ENCODE results near the gene PCK2. TPM values are rescaled to one million over a fixed set of nuclear protein-coding genes. Genes with fewer than 3 reads are reported as not detected.

The PCK2 gene
- total and polyA plus RNA-seq, 2 of the 13 experiments (the other 11 are each of a cell fraction or from before 2014, with no cell fraction given), result 129 to 272 TPM

DNA sequence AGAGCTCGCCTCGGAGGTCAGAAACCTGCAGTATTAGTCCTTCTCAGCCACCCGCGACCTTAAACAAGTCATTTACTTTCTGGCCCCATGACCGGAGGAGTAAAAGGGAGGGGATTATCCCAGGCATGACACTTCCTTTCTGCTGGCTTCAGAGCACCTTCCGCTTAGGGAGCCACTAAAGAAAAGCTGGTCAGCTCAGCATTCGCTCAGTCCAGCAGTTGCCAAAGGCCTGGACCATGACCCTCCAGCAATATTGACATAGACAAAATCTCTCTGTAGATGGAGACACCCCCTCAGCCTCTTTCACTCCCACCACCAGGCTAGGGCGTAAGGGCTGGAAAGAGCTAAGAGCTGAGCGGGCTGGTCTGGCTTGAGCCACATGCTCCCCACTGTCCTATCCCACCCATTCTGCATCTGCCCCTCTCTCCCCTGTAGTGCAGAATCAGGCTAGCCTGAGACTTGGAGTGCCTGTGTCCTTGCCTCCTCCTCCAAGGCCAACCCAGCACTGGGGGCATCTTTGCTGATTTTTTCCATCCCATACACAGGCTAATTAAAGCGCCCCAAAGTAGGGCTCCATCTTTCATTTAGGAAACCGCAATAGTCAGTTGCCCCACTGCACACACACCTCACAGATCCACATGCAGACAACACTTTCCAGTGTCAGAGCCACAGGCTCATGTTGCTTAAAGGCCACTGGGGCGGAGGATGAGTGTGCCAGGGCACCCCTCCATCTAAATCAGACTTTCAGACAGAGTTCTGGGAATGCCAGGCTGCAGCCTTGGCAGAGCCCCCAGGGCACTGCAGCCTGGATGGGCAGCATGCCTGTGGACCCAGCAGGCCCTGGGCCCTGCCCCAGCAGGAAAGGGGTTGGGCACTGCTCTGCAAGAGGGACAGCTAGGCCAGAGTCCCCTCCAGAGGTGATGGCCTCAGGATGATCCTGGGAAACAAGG, 26.7 kb upstream of the PCK2 start (continued):
- TF ChIP-seq, protein P1, sequence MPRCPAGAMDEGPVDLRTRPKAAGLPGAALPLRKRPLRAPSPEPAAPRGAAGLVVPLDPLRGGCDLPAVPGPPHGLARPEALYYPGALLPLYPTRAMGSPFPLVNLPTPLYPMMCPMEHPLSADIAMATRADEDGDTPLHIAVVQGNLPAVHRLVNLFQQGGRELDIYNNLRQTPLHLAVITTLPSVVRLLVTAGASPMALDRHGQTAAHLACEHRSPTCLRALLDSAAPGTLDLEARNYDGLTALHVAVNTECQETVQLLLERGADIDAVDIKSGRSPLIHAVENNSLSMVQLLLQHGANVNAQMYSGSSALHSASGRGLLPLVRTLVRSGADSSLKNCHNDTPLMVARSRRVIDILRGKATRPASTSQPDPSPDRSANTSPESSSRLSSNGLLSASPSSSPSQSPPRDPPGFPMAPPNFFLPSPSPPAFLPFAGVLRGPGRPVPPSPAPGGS (CRISPR knock-in tag; IDR thresholded peaks at IDR 0.05), result peak; percentile 53; the same call in 1 of the 2 replicates
- TF ChIP-seq ZNF557 (CRISPR knock-in tag; IDR thresholded peaks at IDR 0.05) (no peak), SMAD3 (CRISPR knock-in tag; IDR thresholded peaks at IDR 0.05) (no peak), IRF2 (CRISPR knock-in tag; IDR thresholded peaks at IDR 0.05) (peak; percentile 50; the same call in 1 of the 2 replicates), HOXD1 (CRISPR knock-in tag; IDR thresholded peaks at IDR 0.05) (no peak), ZNF543 (CRISPR knock-in tag; IDR thresholded peaks at IDR 0.05) (peak; percentile 25; the same call in 1 of the 2 replicates), ELF3 (CRISPR knock-in tag; IDR thresholded peaks at IDR 0.05) (0 out of 2 replicates have a peak, but pooled peaks have one; percentile 53), HES4 (CRISPR knock-in tag; IDR thresholded peaks at IDR 0.05; ENCODE audit: borderline replicate concordance) (no peak), ZNF501 (CRISPR knock-in tag; IDR thresholded peaks at IDR 0.05) (peak; percentile 23; the same call in 1 of the 2 replicates), AHR (CRISPR knock-in tag; IDR thresholded peaks at IDR 0.05) (no peak), KDM6A (CRISPR knock-in tag; IDR thresholded peaks at IDR 0.05; ENCODE audit: low read depth) (0 out of 2 replicates have a peak, but pooled peaks have one; percentile 11), SP2 (CRISPR knock-in tag; IDR thresholded peaks at IDR 0.05) (no peak), TOPORS (CRISPR knock-in tag; IDR thresholded peaks at IDR 0.05) (no peak), ZNF382 (CRISPR knock-in tag; IDR thresholded peaks at IDR 0.05; ENCODE audit: borderline replicate concordance) (no peak), FOSL1 (CRISPR knock-in tag; IDR thresholded peaks at IDR 0.05; ENCODE audit: borderline replicate concordance) (no peak)
- TF ChIP-seq, protein P2, sequence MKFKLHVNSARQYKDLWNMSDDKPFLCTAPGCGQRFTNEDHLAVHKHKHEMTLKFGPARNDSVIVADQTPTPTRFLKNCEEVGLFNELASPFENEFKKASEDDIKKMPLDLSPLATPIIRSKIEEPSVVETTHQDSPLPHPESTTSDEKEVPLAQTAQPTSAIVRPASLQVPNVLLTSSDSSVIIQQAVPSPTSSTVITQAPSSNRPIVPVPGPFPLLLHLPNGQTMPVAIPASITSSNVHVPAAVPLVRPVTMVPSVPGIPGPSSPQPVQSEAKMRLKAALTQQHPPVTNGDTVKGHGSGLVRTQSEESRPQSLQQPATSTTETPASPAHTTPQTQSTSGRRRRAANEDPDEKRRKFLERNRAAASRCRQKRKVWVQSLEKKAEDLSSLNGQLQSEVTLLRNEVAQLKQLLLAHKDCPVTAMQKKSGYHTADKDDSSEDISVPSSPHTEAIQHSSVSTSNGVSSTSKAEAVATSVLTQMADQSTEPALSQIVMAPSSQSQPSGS (CRISPR knock-in tag; IDR thresholded peaks at IDR 0.05), result no peak
- TF ChIP-seq, protein P3, sequence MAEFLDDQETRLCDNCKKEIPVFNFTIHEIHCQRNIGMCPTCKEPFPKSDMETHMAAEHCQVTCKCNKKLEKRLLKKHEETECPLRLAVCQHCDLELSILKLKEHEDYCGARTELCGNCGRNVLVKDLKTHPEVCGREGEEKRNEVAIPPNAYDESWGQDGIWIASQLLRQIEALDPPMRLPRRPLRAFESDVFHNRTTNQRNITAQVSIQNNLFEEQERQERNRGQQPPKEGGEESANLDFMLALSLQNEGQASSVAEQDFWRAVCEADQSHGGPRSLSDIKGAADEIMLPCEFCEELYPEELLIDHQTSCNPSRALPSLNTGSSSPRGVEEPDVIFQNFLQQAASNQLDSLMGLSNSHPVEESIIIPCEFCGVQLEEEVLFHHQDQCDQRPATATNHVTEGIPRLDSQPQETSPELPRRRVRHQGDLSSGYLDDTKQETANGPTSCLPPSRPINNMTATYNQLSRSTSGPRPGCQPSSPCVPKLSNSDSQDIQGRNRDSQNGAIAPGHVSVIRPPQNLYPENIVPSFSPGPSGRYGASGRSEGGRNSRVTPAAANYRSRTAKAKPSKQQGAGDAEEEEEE (CRISPR knock-in tag; IDR thresholded peaks at IDR 0.05; ENCODE audit: borderline replicate concordance), result peak; percentile 83
- TF ChIP-seq, protein P4, sequence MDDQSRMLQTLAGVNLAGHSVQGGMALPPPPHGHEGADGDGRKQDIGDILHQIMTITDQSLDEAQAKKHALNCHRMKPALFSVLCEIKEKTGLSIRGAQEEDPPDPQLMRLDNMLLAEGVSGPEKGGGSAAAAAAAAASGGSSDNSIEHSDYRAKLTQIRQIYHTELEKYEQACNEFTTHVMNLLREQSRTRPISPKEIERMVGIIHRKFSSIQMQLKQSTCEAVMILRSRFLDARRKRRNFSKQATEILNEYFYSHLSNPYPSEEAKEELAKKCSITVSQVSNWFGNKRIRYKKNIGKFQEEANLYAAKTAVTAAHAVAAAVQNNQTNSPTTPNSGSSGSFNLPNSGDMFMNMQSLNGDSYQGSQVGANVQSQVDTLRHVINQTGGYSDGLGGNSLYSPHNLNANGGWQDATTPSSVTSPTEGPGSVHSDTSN (CRISPR knock-in tag; IDR thresholded peaks at IDR 0.05; ENCODE audit: borderline replicate concordance), result no peak
- TF ChIP-seq, protein P5, sequence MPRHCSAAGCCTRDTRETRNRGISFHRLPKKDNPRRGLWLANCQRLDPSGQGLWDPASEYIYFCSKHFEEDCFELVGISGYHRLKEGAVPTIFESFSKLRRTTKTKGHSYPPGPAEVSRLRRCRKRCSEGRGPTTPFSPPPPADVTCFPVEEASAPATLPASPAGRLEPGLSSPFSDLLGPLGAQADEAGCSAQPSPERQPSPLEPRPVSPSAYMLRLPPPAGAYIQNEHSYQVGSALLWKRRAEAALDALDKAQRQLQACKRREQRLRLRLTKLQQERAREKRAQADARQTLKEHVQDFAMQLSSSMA (CRISPR knock-in tag; IDR thresholded peaks at IDR 0.05), result no peak
- TF ChIP-seq, protein P6, sequence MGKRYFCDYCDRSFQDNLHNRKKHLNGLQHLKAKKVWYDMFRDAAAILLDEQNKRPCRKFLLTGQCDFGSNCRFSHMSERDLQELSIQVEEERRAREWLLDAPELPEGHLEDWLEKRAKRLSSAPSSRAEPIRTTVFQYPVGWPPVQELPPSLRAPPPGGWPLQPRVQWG (CRISPR knock-in tag; IDR thresholded peaks at IDR 0.05; ENCODE audit: borderline replicate concordance, low read depth), result no peak
